Epidermal melanocyte (primary cell): Measurements from ENCODE around the gene PSAP.
A peak's percentile ranks its signal among the peaks of the same experiment; 100 is the strongest.

Experiments used
- DNase-seq: peaks from one replicate; pipeline ENCODE4 v3.0.0; 2011; ENCODE audit warnings: low spot score; ENCODE audit not compliant: insufficient read length

The PSAP gene

DNA sequence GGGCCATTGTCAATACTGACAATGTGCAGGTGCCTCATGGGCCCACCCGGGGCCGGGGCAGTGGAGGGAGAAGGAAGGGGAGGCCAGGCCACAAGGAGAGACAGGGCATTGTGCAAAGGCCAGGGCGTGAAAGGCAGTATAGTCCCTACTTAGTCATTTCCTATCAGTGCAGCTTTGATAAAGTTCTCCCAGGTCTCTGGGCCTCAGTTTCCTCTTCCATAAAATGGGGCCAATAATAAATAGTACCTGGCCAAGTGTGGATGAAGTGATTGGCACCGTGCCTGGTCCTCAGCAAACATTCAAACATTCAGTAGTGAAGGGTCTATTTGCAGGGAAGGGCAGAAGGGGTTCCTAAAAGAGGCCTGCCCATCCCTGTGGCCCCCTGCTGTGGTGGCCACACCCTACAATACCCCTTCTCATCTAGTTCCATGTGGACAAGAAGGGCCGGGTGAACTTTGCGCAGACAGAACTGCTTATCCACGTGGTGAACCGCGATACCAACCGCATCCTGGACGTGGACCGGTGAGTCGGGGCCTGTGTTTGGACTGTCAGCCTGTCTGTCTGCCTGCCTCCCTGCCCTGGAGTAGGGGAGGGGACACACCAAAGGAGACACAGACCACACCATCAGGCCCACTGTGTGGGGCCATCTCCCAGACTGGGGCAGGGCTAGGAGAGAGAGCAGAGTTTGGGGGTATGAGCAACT, 40.9 kb downstream of the PSAP start:
- no peak for DNase-seq

DNA sequence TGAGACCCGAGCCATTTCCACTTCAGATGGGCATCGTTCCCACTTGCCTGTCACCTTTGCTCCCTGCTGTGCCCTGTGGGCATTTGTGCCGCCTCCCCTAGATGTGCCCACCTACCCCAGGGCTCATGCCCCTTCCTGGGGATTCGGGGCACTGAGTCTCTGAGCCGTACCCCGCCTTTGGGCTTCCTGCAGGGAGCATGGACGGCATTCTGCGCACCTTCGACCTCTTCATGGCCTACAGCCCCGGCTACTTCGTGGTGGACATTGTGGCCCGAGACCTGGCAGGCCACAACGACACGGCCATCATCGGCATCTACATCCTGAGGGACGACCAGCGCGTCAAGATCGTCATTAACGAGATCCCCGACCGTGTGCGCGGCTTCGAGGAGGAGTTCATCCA, 41.4 kb downstream of the PSAP start:
- DNase-seq: no peak

DNA sequence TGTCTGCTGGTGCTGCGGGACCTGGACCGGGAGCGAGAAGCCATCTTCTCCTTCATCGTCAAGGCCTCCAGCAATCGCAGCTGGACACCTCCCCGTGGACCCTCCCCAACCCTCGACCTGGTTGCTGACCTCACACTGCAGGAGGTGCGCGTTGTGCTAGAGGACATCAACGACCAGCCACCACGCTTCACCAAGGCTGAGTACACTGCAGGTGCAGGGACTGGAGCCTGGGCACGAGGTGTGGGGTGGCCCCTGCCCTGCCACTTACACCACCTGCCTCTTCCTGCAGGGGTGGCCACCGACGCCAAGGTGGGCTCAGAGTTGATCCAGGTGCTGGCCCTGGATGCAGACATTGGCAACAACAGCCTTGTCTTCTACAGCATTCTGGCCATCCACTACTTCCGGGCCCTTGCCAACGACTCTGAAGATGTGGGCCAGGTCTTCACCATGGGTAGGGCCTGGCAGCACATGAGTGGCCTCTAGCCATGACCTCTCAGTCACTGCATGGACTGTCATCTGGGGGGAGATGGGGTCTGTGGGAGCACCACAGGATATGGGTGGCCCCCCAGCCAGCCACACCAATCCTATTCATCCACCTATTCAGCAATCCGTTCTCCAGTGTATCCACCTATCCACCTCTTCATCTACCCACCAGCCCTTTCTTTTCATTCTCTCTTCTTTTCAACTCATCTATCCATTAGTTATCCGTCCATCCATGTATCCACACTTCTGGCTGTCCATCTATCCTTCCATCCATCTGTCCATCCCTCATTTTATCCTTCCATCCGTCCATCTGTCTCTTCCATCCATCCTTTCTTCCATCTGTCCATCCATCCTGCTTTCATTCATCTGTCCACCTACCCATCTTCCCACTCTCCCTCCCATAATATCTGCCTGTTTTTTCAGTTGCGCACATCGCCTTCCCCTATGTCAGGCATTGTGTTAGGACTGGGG, 43.2 kb downstream of the PSAP start:
- no peak for DNase-seq

DNA sequence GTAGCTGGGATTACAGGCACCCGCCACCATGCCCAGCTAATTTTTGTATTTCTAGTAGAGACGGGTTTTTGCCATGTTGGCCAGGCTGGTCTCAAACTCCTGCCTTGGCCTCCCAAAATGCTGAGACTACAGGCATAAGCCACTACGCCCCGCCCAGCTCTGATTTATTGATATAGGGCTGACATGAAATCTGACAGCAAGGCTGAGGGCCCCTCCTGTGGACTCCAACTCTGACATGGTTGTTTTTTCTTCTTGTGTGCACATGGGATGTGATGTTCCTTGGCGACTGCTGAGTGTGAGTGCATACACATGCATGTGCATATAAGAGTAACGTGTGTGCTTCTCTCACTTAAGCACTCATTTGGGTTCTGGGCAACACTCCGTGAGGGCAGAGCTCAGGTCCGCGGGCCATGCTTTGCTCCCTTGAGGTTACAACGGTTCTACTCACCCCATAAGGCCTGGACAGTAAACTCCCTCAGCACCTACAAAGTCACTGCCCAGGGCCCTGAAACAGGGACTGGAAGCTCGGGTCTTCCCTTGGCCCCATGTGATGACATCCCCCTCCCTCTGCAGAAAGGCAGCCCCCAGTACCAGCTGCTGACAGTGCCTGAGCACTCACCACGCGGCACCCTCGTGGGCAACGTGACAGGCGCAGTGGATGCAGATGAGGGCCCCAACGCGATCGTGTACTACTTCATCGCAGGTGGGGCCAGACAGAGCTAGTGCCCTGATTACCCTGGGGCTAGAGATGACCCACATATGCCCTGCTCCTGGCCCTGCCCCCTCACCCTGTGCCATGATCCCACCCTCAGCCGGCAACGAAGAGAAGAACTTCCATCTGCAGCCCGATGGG, 44.1 kb downstream of the PSAP start:
- no peak for DNase-seq

DNA sequence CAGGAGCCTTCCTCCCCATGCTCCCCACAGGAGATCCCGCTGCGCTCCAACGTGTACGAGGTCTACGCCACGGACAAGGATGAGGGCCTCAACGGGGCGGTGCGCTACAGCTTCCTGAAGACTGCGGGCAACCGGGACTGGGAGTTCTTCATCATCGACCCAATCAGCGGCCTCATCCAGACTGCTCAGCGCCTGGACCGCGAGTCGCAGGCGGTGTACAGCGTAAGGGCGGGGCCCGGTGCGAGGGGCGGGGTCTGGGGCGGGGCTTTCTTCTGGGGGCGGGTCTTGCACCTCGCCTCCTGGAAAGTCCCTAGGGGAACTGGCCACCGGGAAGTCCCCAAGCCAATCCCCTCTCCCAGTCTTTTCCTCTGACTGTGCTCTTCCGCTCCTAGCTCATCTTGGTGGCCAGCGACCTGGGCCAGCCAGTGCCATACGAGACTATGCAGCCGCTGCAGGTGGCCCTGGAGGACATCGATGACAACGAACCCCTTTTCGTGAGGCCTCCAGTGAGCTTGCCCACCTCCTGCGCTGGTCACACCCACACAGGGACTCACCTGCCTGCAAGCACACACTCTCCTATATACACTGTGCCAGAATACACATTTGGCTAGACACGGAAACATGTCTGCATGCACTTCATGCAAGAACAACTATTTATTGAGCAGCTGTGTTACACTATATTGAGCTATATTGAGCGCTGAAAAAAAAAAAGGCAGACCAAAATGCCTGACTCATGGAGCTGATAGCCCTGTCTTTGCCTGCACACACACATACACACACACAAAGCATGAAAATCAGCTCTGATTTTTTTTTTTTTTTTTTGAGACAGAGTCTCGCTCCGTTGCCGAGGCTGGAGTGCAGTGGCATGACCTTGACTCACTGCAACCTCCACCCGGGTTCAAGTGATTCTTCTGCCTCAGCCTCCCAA, 45.0 kb downstream of the PSAP start:
- no peak for DNase-seq

DNA sequence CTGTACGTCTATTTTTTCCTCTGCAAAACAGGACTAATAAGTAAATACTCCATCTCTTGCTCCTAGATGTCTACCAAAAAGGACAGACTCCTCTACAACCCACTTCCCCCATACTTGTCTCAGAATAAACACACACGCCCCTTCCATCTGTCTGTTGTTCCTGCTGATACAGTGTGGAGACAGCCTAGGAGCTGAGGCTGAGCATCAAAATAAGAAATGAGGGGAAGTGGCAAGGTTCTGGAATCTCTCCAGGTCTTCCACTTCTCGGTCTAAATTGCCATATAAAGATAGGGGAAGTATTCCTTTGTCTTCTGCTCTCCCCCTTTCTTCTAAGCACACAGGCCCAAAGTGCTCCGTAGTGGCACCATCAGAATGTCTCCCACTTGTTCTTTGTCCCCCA, 47.0 kb downstream of the PSAP start:
- DNase-seq: no peak

DNA sequence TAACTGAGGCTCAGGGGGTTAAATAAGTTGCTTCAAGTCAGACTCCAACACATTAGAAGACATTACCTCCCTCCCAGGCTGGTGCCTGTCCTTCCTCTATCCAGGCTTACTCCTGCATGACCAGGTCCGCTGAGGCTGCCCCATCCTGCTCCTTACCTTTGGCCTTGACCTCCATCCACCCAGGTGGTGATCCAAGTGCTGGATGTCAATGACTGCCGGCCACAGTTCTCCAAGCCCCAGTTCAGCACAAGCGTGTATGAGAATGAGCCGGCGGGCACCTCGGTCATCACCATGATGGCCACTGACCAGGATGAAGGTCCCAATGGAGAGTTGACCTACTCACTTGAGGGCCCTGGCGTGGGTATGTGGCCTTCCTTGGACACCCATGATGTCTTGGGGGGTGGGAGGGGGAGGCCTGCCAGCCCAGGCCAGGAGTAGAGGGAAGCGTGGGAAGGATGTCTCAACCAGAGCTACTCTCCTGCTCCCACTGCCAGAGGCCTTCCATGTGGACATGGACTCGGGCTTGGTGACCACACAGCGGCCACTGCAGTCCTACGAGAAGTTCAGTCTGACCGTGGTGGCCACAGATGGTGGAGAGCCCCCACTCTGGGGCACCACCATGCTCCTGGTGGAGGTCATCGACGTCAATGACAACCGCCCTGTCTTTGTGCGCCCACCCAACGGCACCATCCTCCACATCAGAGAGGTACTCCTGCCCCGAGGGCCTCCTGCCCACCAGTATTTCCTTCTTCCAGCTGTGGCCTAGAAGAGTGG, 48.1 kb downstream of the PSAP start:
- no peak for DNase-seq

DNA sequence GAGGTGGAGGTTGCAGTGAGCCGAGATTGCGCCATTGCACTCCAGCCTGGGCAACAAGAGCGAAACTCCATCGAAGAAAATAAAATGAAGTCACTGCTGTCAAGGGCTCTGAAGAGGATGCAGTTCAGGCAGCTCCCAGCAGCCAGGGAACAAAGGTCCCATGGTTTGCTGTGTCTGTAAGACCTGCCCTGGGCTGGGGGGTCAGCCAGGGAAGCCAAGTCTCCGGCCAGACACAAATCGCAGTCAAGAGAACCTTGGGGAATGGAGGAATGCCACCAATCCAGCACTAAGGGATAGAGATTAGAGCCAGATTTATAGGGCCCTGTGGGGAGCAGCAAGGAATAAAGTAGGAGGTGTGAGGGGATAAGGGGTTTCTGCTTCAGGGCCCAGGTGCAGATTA, 48.8 kb downstream of the PSAP start:
- DNase-seq: no peak

DNA sequence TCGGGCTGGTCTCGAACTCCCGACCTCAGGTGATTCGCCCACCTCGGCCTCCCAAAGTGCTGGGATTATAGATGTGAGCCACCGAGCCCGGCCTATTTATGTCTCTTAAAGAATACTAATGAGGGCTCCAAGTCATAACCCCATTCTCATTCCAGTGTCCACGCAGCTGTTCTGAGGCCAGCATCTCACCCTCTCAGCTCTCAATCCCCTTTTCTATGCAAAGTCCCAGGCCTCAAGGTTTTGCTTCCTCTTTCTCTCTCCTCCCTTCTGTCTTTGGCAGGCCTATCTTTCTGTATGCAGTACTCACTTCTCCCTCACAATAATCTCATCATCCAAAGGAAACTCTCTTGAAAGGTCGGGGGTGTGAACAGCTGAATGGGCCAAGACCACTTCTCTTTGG, 49.7 kb downstream of the PSAP start:
- DNase-seq: no peak

DNA sequence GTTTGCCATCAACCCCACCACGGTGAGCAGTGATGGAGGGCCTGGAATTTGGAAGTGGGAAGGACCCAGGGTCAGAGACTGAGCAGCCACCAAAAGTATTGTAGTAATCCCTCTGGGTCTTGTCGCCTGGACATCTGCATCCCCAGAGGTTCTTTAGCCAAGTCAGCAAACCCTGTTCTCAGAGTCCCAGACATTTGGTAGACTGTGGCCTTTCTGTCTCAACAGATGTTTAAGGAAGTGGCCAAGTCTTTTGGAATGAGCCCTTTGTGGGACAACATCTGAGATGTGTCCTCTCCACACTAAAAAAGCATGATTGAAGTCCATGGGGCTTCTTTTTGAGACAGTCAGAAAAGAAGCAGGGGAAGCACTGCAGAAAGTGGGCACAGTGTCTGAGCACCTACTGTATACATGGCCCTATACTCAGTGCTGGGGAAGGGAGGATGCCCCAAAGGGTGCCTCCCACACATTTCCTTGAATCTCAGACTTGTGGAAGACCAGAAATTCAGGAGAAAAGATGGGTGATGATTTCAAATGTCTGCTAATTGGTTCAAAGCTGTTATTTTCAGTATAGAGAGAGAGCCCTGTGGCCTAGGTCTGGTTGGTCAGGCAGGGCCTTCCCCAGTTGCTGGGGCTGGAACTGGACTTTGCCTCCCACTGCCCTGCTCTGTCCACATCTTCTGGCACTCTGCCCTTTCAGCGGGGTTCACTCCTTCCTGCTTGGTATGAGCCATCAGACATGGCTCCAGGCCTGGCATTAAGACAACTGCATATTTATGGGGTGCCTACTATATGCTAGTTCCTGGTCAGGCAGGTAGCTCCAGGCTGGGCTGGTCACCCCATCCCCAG, 51.2 kb downstream of the PSAP start:
- DNase-seq: no peak

DNA sequence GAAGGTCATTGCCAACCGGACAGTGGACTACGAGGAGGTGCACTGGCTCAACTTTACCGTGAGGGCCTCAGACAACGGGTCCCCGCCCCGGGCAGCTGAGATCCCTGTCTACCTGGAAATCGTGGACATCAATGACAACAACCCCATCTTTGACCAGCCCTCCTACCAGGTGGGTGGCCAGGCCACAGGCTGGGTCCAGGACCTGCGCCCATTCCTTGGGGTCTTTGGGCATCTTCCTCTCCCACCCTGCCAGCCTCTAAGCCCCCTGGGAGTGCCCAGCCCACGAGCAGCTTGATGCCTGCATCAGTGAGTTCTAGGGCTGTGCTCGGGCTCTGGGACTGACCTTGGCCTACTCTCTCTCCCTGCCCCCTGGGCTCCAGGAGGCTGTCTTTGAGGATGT, 51.9 kb downstream of the PSAP start:
- no peak for DNase-seq

DNA sequence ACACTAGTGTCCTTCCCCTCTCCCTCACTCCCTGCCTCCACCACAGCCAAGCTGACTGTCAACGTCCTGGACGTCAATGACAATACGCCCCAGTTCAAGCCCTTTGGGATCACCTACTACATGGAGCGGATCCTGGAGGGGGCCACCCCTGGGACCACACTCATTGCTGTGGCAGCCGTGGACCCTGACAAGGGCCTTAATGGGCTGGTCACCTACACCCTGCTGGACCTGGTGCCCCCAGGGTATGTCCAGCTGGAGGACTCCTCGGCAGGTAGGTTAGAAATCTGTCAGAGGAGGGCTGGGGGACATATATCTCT, 52.8 kb downstream of the PSAP start:
- DNase-seq: no peak

DNA sequence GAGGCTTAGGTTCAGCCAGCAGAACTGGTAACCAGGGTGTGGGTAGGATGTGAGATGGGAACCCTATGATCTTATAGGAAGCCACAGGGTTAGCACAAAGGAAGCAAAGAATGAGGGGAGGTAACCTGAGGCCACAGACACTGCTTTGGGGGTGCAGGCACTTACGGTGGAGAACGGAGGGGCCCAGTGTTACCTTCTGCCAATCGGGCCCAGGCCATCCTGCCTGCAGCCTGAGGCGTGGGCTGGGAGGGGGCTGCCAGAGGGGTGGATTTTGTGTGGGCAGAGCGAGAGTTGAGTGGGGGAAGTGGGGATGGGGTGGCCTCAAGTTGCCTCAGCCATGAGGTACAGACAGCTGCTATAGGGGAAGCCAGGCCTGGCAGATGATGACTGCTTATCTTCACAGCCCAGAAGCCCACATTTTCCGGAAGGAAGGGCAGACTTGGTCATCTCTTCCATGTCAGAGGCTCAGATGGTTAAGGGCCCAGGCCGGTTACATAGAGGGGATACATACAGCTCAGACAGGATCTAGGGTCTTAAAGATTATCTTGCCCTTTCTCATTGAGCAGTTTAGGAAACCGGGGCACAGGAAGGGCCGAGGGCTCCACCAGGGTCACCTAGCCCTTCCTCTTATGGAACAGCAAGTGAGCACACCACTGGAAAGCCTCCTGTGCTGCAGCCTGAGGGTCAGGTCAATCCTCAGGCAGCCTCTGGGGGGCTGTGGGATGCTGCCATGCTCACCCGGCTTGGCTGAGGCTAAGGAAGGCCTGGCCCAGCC, 53.3 kb downstream of the PSAP start:
- no peak for DNase-seq

DNA sequence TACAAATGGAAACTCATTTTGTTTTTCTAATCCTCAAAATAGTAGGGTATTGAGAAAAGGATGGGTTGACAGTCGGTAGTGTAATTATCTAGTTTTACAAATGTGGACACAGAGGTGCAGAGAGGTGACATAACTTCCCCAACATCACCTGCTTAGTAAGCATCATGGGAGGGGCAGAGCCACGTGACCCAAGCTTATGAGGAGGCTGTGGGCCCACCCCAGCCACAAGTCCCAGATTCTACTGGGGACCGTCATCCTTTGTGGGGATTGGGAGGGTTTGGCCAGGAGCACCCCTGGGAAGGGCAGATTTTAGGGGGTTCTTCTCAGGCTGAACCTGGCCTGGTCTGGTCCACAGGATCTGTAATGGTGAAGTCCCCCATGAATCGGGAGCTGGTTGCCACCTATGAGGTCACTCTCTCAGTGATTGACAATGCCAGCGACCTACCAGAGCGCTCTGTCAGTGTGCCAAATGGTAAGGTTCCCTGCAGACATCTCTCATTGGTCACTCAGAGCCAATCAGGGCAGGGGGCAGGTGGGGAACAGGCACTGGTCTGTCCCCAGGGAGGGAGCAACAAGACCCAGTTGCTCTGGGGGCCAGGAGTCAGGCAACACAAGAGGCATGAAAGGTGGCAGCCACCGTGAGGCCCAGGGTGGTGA, 54.2 kb downstream of the PSAP start:
- no peak for DNase-seq

DNA sequence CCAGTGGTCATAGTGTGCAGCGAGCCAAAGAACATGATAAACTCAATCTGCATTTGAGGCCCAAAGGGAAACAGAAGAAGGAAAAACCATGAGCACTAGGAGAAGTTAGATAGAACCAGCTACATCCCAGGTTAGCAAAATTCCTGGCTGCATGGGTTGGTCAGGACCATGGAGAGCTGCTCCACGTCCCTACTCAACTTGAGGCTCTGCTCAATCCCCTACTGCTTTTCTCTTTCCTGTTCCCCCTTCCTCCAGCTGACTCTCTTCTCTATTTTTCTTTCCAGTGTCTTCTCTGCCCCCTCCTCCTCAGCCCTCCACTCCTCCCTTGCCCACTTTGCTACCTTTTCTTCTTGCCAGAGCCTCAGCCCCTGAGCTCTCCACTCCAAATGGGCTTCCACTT, 55.8 kb downstream of the PSAP start:
- DNase-seq: peak; percentile 57

DNA sequence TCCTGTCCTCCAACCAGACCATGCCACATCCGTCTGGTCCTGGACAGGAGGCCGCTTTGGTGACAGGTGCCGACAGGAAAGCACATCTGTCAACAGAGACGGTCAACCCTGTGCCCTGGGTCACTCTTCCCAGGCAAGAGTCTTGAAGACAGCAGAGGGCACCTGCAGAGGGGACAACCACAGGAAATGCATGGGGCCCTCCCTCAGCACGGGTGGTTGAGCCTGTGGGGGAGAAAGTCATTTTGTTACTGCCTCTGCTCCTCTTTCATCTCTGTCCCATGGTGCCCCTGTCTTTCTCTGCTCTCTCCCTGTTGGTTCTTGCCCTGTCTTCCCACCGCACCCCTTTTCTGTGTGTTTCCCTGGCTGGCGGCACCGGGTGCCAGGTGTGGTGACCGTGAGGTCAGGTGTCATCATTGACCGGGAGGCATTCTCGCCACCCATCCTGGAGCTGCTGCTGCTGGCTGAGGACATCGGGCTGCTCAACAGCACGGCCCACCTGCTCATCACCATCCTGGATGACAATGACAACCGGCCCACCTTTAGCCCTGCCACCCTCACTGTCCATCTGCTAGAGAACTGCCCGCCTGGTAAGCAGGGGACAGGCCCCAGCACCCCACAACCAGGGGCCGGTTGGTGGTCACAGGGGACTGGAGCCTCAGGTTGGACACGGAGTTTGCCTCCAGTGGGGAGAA, 60.2 kb downstream of the PSAP start:
- DNase-seq: no peak

DNA sequence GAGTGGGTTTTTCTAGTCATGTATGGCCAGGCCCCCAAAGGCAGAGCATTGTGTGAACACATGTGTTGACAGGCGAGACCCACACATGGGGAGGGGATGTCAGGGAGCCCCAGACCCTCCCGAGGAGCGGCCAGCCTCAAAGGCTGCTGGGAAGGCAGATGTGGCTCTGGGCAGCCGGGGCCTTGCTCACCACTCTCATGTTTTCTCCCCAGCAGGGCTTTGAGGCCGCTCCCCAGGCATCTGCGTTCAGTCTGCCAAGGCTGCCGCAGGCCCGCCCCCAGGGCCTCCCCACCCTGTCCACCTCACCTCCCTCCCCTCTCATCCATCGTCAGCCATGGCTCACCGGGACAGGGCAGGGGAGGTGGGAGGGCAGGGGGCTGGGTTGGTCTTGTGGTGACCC, 61.2 kb downstream of the PSAP start:
- no peak for DNase-seq
